Activated CD8-positive, alpha-beta memory T cell treated with anti-CD3 and anti-CD28 coated beads, Interleukin-2, amount 50 U/mL, for 48 hours (primary cell): ENCODE results near the gene ACP7.
A peak's percentile ranks its signal among the peaks of the same experiment; 100 is the strongest.
"Not testable (repeated sequence)": the region's sequence is repeated elsewhere in the genome, so short reads cannot be mapped to it uniquely, and the experiment has no call there.

Experiments used
- DNase-seq: peaks from one replicate; pipeline ENCODE4 v3.0.0-alpha.2; 2020

The ACP7 gene, protein sequence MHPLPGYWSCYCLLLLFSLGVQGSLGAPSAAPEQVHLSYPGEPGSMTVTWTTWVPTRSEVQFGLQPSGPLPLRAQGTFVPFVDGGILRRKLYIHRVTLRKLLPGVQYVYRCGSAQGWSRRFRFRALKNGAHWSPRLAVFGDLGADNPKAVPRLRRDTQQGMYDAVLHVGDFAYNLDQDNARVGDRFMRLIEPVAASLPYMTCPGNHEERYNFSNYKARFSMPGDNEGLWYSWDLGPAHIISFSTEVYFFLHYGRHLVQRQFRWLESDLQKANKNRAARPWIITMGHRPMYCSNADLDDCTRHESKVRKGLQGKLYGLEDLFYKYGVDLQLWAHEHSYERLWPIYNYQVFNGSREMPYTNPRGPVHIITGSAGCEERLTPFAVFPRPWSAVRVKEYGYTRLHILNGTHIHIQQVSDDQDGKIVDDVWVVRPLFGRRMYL

DNA sequence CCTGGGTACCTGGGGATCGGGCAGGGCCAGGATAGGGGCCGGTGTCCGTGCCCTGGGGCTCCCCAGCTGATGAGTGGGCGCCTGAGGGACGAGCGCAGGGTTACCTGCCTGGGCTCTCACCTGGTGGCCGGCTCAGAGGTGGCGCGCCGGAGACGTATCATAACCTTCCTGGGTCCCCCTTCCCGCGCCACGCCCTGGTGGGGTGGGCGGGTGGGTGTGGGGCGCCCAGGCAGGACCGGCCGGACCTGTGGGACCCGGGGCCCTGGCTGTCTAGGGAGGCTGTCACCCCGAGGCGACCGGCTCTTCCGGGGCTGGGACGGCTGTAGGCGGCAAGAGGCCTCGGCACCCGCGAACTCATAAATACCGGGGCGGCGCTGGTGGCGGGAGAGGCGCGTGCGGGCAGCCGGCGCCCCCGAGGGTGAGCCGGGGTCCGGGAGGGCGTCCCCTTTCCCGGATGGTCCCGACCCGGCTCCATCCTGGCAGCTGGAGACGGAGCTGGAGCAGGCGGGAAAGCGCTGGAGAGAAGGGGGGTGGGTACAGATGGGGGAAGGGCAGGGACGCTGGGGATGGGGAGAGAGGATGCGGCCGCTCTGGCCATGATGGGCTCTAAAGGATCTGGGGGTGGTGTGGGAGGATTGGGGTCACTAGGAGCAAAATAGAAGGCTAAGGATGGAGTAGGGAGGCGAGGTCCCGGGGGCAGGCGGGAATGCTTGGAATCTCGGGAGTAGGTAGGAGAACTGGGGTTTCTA lies at the start of gene ACP7:
ACP7 (plus strand) TSS at position 386 of the 749 bp plus-strand sequence. CDS start 902 bp downstream, outside the sequence.
- DNase-seq: peak; percentile 61

DNA sequence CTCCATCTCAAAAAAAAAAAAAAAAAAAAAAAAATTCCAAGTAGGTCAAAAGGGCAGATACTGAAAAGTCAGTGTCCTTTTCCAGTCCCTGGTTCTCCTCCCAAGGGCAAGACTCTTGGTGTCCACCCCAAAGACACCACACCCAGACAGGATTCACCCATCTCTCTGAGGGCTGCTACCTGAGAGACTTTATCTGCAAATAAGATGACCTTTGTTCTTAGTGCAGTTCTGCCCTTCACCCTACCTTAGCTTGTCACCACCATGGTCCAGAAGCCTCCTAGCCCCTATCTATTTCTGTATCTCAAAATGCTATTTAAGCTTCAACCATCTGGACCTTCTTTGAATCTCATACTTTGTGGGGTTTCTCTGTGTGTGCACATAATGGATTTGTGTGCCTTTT lies 47.6 kb upstream of the ACP7 start:
- no peak for DNase-seq

DNA sequence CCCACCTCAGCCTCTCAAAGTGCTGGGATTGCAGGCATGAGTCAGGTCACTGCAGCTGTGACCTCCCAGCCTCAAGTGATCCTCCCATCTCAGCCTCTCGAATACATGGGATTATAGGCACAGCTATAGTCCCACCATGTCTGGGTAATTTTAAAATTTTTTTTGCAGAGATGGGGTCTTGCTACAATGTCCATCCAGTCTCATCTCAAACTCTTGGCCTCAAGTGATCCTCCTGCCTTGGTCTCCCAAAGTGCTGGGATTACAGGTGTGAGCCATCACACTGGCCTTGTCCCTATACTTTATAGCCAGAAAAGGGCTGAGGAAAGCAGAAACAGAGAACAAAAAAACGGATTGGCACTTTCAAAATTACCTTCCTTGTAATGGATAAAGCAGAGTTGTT lies 47.0 kb upstream of the ACP7 start:
- no peak for DNase-seq

DNA sequence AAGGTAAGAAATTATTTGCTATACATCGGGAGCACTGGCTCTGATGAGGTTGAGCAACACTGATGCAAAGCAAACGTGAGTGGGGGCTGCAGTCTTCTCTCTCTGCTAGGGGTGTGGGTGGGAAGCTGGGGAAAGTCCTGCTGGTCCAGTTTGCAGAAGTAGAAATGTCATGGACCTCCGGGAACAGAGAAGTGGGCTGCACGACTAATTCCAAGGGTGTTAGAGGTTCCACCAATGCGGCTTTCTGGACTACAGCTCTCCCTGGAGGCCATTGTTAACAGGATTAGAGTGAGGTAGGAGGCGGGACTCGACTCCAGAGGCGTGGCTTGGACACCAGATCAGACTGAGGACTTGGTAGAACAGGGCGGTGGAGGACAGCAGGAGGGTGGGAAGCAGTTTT lies 46.1 kb upstream of the ACP7 start:
- no peak for DNase-seq

DNA sequence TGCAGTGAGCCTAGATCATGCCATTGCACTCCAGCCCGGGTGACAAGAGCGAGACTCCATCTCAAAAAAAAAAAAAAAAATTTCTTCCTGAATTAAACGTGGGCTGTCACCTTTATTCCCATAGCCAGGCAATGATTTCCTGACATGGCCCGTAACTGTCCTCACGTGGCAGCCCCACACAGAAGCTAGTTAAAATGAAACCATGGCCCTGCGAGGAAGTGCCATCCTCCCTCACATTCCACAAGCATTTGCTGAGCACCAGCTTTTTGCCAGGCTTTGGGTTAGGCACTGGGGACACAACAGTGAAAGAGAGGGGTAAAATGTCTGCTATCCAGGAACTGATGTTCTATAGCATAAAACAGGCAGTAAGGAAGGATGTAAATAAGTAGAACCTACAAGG lies 38.7 kb upstream of the ACP7 start:
- no peak for DNase-seq

DNA sequence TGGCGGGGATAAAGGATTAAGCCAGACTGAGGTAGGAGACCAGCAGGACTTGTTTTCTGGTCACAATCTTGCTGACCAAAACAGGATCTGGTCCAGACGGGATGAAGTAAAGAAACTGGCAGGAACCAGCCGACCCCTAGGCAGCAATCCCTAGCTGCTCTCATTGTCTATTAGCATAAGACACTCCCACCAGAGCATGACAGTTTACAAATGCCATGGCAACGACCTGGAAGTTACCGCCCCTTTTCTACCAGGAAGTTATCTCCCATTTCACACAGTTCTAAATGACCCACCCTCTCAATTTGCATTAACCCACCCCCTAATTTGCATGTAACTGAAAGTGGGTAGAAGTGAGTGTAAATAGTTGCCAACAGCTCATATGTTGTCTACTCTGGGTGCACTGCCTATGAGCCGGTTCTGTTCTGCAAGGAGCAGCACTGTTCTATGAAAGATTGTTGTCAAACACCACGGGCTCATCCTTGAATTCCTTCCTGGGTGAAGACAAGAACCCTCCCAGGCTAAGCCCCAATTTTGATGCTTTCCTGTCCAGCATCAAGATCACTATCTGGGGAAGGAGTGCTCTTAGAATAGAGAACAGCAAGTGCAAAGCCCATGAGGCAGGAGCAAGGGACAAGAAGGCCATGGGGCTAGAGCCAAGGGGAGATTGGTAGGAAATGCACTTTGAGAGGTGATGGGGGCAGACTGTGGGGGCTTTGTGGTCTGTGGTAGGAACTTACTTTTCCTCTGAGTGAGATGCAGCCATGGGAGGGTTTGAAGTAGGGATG lies 37.9 kb upstream of the ACP7 start:
- no peak for DNase-seq

DNA sequence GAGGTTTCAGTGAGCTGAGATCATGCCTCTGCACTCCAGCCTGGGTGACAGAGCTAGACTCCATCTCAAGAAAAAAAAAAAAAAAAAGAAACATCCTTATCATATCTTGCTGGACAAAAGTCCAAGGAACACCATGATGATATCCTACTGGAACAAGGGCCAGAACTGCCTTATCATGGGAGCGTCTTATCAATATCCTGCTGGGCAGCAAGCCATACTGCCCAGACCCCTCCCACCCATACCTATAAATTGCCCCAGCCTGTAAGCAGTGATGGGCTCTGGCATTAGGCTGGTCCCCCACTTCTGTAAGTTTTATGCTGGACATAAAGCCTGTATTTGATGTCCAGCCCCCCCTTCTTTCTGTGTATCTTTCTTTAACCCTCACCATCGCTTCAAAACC lies 37.1 kb upstream of the ACP7 start:
- no peak for DNase-seq

DNA sequence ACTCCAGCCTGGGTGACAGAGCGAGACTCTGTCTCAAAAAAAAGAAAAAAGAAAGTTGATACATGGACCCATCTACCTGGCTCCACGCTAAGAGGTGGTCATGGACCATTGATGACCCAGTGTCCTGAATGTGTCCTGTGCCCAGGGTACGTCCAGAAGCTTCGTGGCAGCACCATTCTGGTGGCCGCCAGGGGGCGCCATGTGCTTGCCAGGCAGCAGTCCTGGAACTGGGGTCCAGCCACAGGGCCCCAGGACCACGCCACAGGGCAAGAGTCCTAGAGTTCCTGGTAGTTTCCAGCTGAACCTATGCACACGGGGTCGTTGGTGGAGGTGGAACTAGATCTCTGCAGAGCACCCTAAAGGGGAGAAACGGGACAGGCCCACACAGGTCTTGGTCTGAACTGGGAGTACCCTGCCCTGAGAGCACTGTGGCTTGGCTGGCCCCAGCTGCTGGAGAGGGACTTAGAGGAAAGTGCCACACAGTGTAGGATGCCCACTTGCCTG lies 31.9 kb upstream of the ACP7 start:
- peak; percentile 92 for DNase-seq

DNA sequence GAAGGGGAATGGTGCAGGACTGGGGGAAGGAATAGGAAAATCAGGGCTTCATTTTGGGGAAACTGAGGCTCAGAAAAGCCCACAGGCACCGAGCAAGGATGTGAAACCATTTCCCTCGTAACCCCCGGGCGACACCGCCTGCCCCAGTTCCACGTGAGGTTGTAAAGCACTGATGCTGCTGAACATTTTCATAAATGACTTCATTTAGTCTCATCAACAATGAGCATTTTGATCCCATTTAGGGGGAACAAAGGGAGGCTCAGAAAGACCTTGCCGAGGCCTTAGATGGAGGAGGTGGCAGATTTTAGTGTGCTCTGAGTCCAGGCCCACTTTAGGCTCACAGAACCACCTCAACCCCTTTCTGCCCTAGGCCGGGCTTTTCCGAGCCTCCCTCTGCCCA lies 31.3 kb upstream of the ACP7 start:
- DNase-seq: no peak

DNA sequence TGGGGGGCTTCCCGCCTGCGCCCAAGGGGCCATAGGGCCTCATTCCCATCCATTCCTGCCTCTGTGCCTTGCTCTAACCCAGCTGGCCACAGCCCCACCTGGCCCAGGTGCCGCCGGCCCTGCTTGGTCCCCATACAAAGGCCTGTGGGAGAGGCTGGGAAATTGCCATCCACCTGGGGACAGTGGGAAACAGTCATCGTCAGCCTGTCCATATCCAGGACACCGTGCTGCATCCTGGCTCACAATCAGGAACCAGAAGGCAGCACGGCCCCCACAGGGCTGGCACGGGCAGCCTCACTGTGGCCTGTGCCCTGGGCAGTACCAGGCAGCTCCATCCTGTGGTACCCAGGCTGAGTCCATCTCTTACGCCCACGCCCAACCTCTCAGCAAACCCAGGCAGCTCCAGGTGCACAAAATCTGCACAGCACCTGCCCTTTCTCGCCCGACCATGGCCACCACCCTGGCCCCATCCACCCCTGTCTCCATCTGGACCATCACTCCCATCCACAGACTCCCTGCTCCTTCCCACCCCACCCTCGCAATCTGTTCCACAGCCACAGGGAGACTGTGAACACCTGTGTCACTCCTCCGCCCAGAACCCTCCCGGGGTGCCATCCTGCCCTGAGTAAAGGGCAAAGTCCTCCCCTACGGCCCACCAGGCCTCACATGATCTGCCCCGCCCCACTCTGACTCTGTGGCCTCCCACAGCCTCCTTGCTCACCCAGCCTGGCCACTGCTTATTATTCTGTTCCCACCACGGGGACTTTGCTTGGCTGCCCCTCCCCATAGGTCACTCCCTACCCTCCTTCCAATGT lies 30.7 kb upstream of the ACP7 start:
- DNase-seq: no peak

DNA sequence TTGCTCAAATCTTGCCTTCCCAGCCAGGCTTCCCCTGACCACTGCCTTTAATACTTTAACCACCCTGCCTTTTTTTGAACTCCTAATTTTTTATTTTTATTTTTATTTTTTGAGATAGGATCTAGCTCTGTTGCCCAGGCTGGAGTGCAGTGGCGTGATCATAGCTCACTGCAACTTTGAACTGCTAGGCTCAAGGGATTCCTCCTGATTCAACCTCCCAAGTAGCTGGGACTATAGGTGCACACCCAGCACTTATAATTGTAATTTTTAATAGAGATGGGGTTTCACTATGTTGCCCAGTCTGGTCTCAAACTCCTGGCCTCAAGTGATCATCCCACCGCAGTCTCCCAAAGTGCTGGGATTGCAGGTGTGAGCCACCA lies 30.1 kb upstream of the ACP7 start:
- DNase-seq: no peak

DNA sequence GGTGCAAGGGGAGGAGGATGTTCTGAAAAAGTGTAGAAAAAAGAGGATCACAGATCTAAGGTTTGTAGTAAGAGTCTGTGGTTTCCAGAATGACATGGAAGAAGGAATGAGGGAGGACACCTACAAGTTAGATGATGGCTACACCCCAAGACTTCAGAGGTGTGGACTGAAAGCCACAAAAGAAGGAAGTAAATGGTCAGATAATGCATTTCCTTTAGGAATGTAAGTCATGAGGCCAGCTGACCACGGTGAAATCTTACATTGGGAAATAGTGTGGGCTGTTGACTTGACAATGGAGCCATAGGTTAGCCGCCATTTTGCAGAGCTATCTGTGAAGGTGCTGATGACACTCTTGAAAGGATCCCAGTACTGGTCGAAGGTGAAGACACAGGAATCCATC lies 26.6 kb upstream of the ACP7 start:
- DNase-seq: no peak

DNA sequence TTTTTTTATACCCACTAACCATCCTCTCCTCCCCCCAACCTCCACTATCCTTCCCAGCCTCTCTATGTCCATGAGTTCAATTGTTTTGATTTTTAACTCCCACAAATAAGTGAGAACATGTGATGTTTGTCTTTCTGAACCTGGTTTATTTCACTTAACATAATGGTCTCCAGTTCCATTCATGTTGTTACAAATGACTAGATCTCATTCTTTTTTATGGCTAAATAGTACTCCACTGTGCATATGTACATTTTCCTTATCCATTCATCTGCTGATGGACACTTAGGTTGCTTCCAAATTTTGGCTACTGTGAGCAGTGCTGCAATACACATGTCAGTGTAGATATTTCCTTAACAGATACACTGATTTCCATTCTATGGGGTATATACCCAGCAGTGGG lies 24.9 kb upstream of the ACP7 start:
- DNase-seq: no peak

DNA sequence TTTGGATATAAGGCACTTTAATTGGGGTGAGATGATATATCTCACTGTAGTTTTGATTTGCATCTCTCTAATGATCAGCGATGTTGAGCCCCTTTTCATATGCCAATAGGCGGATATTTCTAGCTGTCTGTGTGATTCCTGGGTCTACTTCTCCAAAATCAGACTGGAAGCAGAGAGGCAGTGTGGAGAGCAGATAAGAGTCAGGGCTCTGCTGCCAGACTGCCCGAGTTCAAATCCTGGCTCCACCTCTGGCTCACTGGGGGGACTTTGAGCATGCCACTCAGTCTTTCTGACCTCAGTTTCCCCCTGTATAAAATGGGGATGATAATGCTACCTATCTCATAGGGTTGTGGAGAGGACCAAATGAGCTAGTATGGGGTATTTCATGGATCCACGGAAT lies 24.0 kb upstream of the ACP7 start:
- DNase-seq: no peak

DNA sequence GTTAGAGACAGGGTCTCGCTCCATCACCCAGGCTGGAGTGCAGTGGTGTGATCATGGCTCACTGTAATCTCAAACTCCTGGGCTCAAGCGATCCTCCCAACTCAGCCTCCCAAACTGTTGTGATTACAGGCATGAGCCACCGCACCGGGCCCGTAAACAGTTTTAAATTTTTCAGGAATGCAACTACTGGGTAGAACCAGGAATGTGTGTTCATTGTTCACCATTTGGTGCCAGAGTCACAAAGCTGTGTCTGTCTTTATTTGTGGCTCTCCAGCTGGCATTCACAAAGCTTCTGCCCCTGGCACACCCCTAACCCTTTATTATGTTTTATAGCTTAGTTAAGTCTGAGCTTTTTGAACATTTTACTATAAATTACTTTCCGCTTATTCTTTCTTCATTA lies 19.8 kb upstream of the ACP7 start:
- no peak for DNase-seq

DNA sequence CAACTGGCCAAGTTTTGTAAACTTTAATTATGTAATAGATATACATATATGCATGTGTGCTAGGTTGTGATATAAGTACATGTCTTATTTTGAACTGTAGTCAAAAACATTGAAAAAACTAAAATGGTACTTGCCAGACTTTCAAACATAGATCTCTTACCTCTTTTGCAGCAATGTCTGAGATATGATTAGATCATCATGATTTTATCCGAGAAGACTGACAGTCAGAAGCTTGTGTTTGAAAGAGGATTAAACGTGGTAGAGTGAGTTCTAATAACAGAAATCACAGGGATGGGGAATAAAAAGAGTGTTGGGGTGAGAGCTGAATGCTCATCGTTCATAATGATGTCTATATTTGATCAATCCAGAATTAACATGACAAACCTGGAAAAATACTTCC lies 18.2 kb upstream of the ACP7 start:
- no peak for DNase-seq

DNA sequence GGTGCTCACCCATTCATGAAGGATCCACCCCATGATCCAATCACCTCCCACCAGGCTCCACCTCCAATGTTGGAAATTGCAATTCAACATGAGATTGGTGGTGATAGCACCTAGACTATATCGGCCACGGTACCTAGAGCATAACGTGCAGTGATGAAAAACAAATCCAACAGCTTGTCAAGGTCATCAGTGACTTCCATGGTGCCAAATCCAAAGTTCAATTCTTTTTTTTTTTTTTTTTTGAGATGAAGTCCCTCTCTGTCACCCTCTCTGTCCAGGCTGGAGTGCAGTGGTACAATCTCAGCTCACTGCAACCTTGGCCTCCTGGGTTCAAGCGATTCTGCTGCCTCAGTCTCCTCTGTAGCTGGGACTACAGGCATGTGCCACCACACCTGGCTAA lies 17.1 kb upstream of the ACP7 start:
- DNase-seq: no peak

DNA sequence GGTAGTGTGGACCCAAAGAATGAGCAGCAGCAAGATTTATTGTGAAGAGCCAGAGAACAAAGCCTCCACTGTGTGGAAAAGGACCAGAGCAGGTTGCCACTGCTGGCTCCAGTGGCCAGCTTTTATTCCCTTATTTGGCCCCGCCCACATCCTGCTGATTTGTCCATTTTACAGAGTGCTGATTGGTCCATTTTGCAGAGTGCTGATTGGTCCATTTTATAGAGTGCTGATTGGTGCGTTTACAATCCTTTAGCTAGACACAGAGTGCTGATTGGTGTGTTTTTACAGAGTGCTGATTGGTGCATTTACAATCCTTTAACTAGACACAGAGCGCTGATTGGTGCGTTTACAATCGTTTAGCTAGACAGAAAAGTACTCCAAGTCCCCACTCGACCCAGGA lies 15.9 kb upstream of the ACP7 start:
- DNase-seq: not testable (repeated sequence)

DNA sequence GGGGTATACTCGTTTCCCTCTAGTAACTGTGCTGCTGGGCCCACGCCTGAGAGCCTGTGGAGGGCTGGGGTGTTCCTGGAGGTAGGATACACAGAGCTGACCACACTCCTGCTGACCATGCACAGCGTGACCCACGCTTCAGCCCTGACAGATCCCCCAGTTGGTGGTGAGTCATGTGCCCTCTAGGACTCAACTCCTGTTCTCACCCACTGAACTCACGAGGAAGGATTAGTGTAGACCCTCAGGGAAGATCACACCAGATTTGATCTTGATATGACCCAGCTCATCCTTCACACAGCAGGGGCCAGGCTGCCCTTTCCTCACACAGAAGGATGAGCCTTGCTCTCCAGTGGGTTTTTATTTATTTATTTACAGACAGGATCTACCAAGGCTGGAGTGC lies 13.3 kb upstream of the ACP7 start:
- DNase-seq: no peak

DNA sequence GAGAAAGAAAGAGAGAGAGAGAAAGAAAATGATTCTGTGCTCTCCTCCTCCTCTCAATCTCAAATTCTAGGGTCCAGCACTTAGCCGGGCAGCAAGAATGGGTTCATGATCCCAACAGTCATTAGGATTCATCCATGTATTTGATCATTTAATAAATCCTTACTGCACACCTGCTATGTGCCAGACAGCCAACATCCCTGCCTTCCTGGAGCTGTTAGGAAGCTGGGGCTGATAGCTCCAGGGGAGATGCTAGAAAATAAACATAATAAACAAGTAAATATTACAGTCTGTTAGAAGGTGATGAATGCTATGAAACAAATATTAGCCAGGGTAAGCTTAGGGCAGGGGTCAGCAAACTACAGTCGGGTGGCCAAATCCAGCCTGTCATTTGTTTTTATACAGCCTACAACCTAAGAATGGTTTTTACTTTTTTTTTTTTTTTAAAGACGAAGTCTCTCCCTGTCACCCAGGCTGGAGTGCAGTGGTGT lies 9.9 kb upstream of the ACP7 start:
- no peak for DNase-seq

DNA sequence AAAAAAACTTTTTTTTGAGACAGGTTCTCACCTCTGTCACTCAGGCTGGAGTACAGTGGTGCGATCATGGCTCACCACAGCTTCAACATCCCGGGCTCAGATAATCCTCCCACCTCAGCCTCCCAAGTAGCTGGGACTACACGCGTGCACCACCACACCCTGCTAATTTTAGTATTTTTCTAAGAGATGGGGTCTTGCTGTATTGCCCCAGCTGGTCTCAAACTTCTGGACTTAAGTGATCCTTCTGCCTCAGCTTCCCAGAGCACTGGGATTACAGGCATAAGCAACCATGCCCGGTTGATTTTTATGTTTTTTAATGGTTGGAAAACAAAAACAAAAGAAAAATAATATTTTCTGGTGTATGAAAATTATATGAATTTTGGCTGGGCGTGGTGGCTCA lies 9.2 kb upstream of the ACP7 start:
- DNase-seq: no peak

DNA sequence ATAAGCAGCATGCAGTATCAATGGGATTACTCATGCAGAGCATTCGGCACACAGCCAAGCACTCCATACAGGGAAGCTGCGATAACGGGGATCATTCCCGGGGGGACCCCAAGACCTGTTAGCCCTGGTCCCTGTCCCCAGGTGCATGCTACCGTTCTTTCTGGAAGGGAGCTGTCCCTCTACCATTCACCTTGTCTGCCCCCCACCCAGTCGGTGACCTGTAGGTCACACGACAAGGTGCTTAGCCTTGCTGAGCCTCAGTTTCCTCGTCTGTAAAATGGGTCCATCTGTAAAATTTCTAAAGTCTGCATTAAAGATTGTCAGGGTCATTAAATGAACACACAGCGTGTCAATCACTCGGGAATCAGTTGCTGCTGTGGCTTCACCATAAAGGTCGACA lies 6.8 kb upstream of the ACP7 start:
- DNase-seq: no peak
